ENCODE results near the gene SBNO1. TPM values are rescaled to one million over a fixed set of nuclear protein-coding genes. Genes with fewer than 3 reads are reported as not detected.
A peak's percentile ranks its signal among the peaks of the same experiment; 100 is the strongest.
"Not testable (repeated sequence)": the region's sequence is repeated elsewhere in the genome, so short reads cannot be mapped to it uniquely, and the experiment has no call there.

The SBNO1 gene
- total RNA-seq = 26.7 and 41.0 TPM in 2 replicates

- DNase-seq (ENCODE audit: low read depth) = peak; percentile 92
- peak within 1 kb of the TSS; percentile 96 for H3K4me3 ChIP-seq (ENCODE audit: low read depth, low read length)
- no peak for TF ChIP-seq CTCF (IDR thresholded peaks at IDR 0.05; ENCODE audit: insufficient read depth, low read depth, low read length)
Measured at GRCh38 chr12:123364532-123365024, at the start of gene SBNO1. TSS of gene SBNO1 (minus strand) at chr12:123364847. CDS start at chr12:123350441, 14,406 bp downstream.

- no peak for TF ChIP-seq CTCF (IDR thresholded peaks at IDR 0.05; ENCODE audit: insufficient read depth, low read depth, low read length)
Measured at GRCh38 chr12:123410041-123410412, 45.4 kb upstream of the SBNO1 start.

GRCh38 chr12:123409284-123410040, 44.8 kb upstream of the SBNO1 start:
- not testable (repeated sequence) for H3K4me3 ChIP-seq (ENCODE audit: low read depth, low read length); DNase-seq (ENCODE audit: low read depth)

More at GRCh38 chr12:123410041-123410412, 45.4 kb upstream of the SBNO1 start:
- no peak overlapping the region for H3K4me3 ChIP-seq (ENCODE audit: low read depth, low read length)
- no peak for DNase-seq (ENCODE audit: low read depth)

- DNase-seq (ENCODE audit: low read depth); H3K4me3 ChIP-seq (ENCODE audit: low read depth, low read length): not testable (repeated sequence)
Measured at GRCh38 chr12:123408619-123409018, 44.0 kb upstream of the SBNO1 start.

GRCh38 chr12:123407934-123408333, 43.3 kb upstream of the SBNO1 start:
- not testable (repeated sequence) for H3K4me3 ChIP-seq (ENCODE audit: low read depth, low read length); DNase-seq (ENCODE audit: low read depth)

GRCh38 chr12:123407269-123407668, 42.6 kb upstream of the SBNO1 start:
- not testable (repeated sequence) for DNase-seq (ENCODE audit: low read depth); H3K4me3 ChIP-seq (ENCODE audit: low read depth, low read length)

GRCh38 chr12:123404581-123404980, 39.9 kb upstream of the SBNO1 start:
- DNase-seq (ENCODE audit: low read depth) = no peak
- H3K4me3 ChIP-seq (ENCODE audit: low read depth, low read length) = no peak overlapping the region
- TF ChIP-seq CTCF (IDR thresholded peaks at IDR 0.05; ENCODE audit: insufficient read depth, low read depth, low read length) = no peak

- H3K4me3 ChIP-seq (ENCODE audit: low read depth, low read length) = no peak overlapping the region
- DNase-seq (ENCODE audit: low read depth) = no peak
- no peak for TF ChIP-seq CTCF (IDR thresholded peaks at IDR 0.05; ENCODE audit: insufficient read depth, low read depth, low read length)
Measured at GRCh38 chr12:123401753-123402683, 37.4 kb upstream of the SBNO1 start.
